ENCODE results near the gene DLAT.
"Not testable (repeated sequence)": the region's sequence is repeated elsewhere in the genome, so short reads cannot be mapped to it uniquely, and the experiment has no call there.

Gene DLAT

GRCh38 chr11:112023104-112023503, 2.1 kb upstream of the DLAT start:
- Mint-ChIP-seq H3K4me1 (ENCODE audit: low read depth) (peaks cover 24% of the 10 kb centered on the region), H3K4me3 (peak overlapping the region; percentile 42), H3K9me3 (no peaks in the 10 kb centered on the region), H3K27ac (no peak overlapping the region), H3K27me3 (no peaks in the 10 kb centered on the region), H3K36me3 (ENCODE audit: low read depth) (peaks cover 25% of the 10 kb centered on the region)

GRCh38 chr11:112024178-112024772, 933 bp upstream of the DLAT start:
- H3K4me3 Mint-ChIP-seq = peak overlapping the region; percentile 99
- H3K4me1 Mint-ChIP-seq (ENCODE audit: low read depth) = peaks cover 28% of the 10 kb centered on the region
- peaks cover 26% of the 10 kb centered on the region for H3K36me3 Mint-ChIP-seq (ENCODE audit: low read depth)
- H3K27me3 Mint-ChIP-seq = no peaks in the 10 kb centered on the region
- H3K27ac Mint-ChIP-seq = peak overlapping the region; percentile 99
- H3K9me3 Mint-ChIP-seq = no peaks in the 10 kb centered on the region

GRCh38 chr11:112025707-112026106, 499 bp downstream of the DLAT start:
- peaks cover 28% of the 10 kb centered on the region for H3K4me1 Mint-ChIP-seq (ENCODE audit: low read depth)
- H3K27ac Mint-ChIP-seq = peak overlapping the region; percentile 99
- no peaks in the 10 kb centered on the region for H3K9me3 Mint-ChIP-seq
- H3K4me3 Mint-ChIP-seq = peak overlapping the region; percentile 99
- H3K27me3 Mint-ChIP-seq = no peaks in the 10 kb centered on the region
- peaks cover 41% of the 10 kb centered on the region for H3K36me3 Mint-ChIP-seq (ENCODE audit: low read depth)

- H3K4me1 Mint-ChIP-seq (ENCODE audit: low read depth) = peaks cover 28% of the 10 kb centered on the region
- not testable (repeated sequence) for H3K27ac Mint-ChIP-seq, H3K9me3 Mint-ChIP-seq, H3K27me3 Mint-ChIP-seq, H3K4me3 Mint-ChIP-seq
- peaks cover 44% of the 10 kb centered on the region for H3K36me3 Mint-ChIP-seq (ENCODE audit: low read depth)
Observed at GRCh38 chr11:112026784-112027410, 1.7 kb downstream of the DLAT start.

GRCh38 chr11:112029460-112029859, 4.3 kb downstream of the DLAT start:
- H3K4me1 Mint-ChIP-seq (ENCODE audit: low read depth) = peaks cover 13% of the 10 kb centered on the region
- H3K4me3 Mint-ChIP-seq = no peak overlapping the region
- no peak overlapping the region for H3K27ac Mint-ChIP-seq
- peaks cover 58% of the 10 kb centered on the region for H3K36me3 Mint-ChIP-seq (ENCODE audit: low read depth)
- H3K9me3 Mint-ChIP-seq = no peaks in the 10 kb centered on the region
- H3K27me3 Mint-ChIP-seq = no peaks in the 10 kb centered on the region

GRCh38 chr11:112033902-112034301, 8.7 kb downstream of the DLAT start:
- Mint-ChIP-seq H3K4me1 (ENCODE audit: low read depth) (peaks cover under 1% of the 10 kb centered on the region), H3K27me3 (no peaks in the 10 kb centered on the region), H3K4me3 (no peak overlapping the region), H3K9me3 (no peaks in the 10 kb centered on the region), H3K36me3 (ENCODE audit: low read depth) (peaks cover 66% of the 10 kb centered on the region), H3K27ac (no peak overlapping the region)

GRCh38 chr11:112037527-112037926, 12.3 kb downstream of the DLAT start:
- H3K27me3 Mint-ChIP-seq = no peaks in the 10 kb centered on the region
- peaks cover 72% of the 10 kb centered on the region for H3K36me3 Mint-ChIP-seq (ENCODE audit: low read depth)
- H3K9me3 Mint-ChIP-seq = no peaks in the 10 kb centered on the region
- H3K4me3 Mint-ChIP-seq = no peak overlapping the region
- H3K4me1 Mint-ChIP-seq (ENCODE audit: low read depth) = peaks cover 15% of the 10 kb centered on the region
- no peak overlapping the region for H3K27ac Mint-ChIP-seq

GRCh38 chr11:112042161-112042960, 17.2 kb downstream of the DLAT start:
- Mint-ChIP-seq H3K27me3 (no peaks in the 10 kb centered on the region), H3K27ac (peak overlapping the region; percentile 55), H3K4me1 (ENCODE audit: low read depth) (peaks cover 21% of the 10 kb centered on the region), H3K36me3 (ENCODE audit: low read depth) (peaks cover 86% of the 10 kb centered on the region), H3K4me3 (no peak overlapping the region), H3K9me3 (no peaks in the 10 kb centered on the region)

- H3K4me3 Mint-ChIP-seq = no peak overlapping the region
- H3K27me3 Mint-ChIP-seq = no peaks in the 10 kb centered on the region
- H3K9me3 Mint-ChIP-seq = no peaks in the 10 kb centered on the region
- peaks cover 27% of the 10 kb centered on the region for H3K4me1 Mint-ChIP-seq (ENCODE audit: low read depth)
- H3K36me3 Mint-ChIP-seq (ENCODE audit: low read depth) = peaks cover 86% of the 10 kb centered on the region
- no peak overlapping the region for H3K27ac Mint-ChIP-seq
Observed at GRCh38 chr11:112042961-112043304, 17.7 kb downstream of the DLAT start.

- no peaks in the 10 kb centered on the region for H3K27me3 Mint-ChIP-seq
- H3K36me3 Mint-ChIP-seq (ENCODE audit: low read depth) = peaks cover 87% of the 10 kb centered on the region
- no peak overlapping the region for H3K27ac Mint-ChIP-seq
- H3K9me3 Mint-ChIP-seq = no peaks in the 10 kb centered on the region
- peaks cover 46% of the 10 kb centered on the region for H3K4me1 Mint-ChIP-seq (ENCODE audit: low read depth)
- H3K4me3 Mint-ChIP-seq = no peak overlapping the region
Observed at GRCh38 chr11:112044961-112045360, 19.8 kb downstream of the DLAT start.

GRCh38 chr11:112046647-112047046, 21.4 kb downstream of the DLAT start:
- not testable (repeated sequence) for H3K9me3 Mint-ChIP-seq, H3K27ac Mint-ChIP-seq, H3K27me3 Mint-ChIP-seq, H3K4me3 Mint-ChIP-seq
- Mint-ChIP-seq H3K4me1 (ENCODE audit: low read depth) (peaks cover 44% of the 10 kb centered on the region), H3K36me3 (ENCODE audit: low read depth) (peaks cover 90% of the 10 kb centered on the region)

GRCh38 chr11:112048256-112048655, 23.0 kb downstream of the DLAT start:
- not testable (repeated sequence) for H3K4me3 Mint-ChIP-seq, H3K27me3 Mint-ChIP-seq, H3K9me3 Mint-ChIP-seq
- Mint-ChIP-seq H3K36me3 (ENCODE audit: low read depth) (peaks cover 83% of the 10 kb centered on the region), H3K27ac (peak overlapping the region; percentile 63), H3K4me1 (ENCODE audit: low read depth) (peaks cover 31% of the 10 kb centered on the region)

- Mint-ChIP-seq H3K9me3 (no peaks in the 10 kb centered on the region), H3K4me3 (no peak overlapping the region), H3K27me3 (no peaks in the 10 kb centered on the region), H3K27ac (no peak overlapping the region), H3K36me3 (ENCODE audit: low read depth) (peaks cover 82% of the 10 kb centered on the region), H3K4me1 (ENCODE audit: low read depth) (peaks cover 31% of the 10 kb centered on the region)
Observed at GRCh38 chr11:112049777-112050176, 24.6 kb downstream of the DLAT start.

GRCh38 chr11:112050721-112051120, 25.5 kb downstream of the DLAT start:
- H3K9me3 Mint-ChIP-seq = no peaks in the 10 kb centered on the region

GRCh38 chr11:112051768-112052167, 26.6 kb downstream of the DLAT start:
- no peak overlapping the region for H3K4me3 Mint-ChIP-seq
- H3K9me3 Mint-ChIP-seq = no peaks in the 10 kb centered on the region
- peaks cover 75% of the 10 kb centered on the region for H3K36me3 Mint-ChIP-seq (ENCODE audit: low read depth)
- H3K4me1 Mint-ChIP-seq (ENCODE audit: low read depth) = peaks cover 40% of the 10 kb centered on the region
- no peak overlapping the region for H3K27ac Mint-ChIP-seq
- H3K27me3 Mint-ChIP-seq = no peaks in the 10 kb centered on the region

More at GRCh38 chr11:112050721-112051120, 25.5 kb downstream of the DLAT start:
- Mint-ChIP-seq H3K36me3 (ENCODE audit: low read depth) (peaks cover 79% of the 10 kb centered on the region), H3K27me3 (no peaks in the 10 kb centered on the region), H3K4me3 (no peak overlapping the region), H3K4me1 (ENCODE audit: low read depth) (peaks cover 31% of the 10 kb centered on the region), H3K27ac (no peak overlapping the region)
